Loucy (cell line): Measurements from ENCODE around the gene PIK3C3.

Experiments used
- H2AFZ ChIP-seq: fragments of 200-600 bp; sonication (generic); 2 replicates; pipeline ENCODE4 v1.6.0; 2016; ENCODE audit warnings: antibody characterized with exemption, mild to moderate bottlenecking, low read length, moderate library complexity
- H3F3A ChIP-seq: fragments of 200-600 bp; 2 replicates; pipeline ENCODE4 v1.6.0; 2016; ENCODE audit warnings: antibody characterized with exemption, low read depth, mild to moderate bottlenecking
- H3K27me3 ChIP-seq: fragments of 200-600 bp; sonication (generic); 2 replicates; pipeline ENCODE4 v1.6.1; 2014; ENCODE audit warnings: low read length, mild to moderate bottlenecking; ENCODE audit not compliant: insufficient read depth, poor library complexity, severe bottlenecking
- H3K36me3 ChIP-seq: fragments of 200-600 bp; sonication (generic); 2 replicates; pipeline ENCODE4 v1.6.1; 2016; ENCODE audit warnings: low read length; ENCODE audit not compliant: insufficient read depth
- H3K4me1 ChIP-seq: fragments of 200-600 bp; sonication (generic); 2 replicates; pipeline ENCODE4 v1.5.1; 2014; ENCODE audit warnings: low read length, mild to moderate bottlenecking; ENCODE audit not compliant: insufficient read depth, poor library complexity, severe bottlenecking
- H3K4me2 ChIP-seq: fragments of 200-600 bp; sonication (generic); 2 replicates; pipeline ENCODE4 v1.6.0; 2014; ENCODE audit warnings: antibody characterized with exemption, low read length, low read depth, mild to moderate bottlenecking; ENCODE audit not compliant: poor library complexity, severe bottlenecking
- H3K4me3 ChIP-seq: fragments of 200-600 bp; sonication (generic); 2 replicates; pipeline ENCODE4 v1.5.1; 2014; ENCODE audit warnings: low read length, mild to moderate bottlenecking, mixed read lengths; ENCODE audit not compliant: poor library complexity, severe bottlenecking
- H3K79me2 ChIP-seq: fragments of 200-600 bp; sonication (generic); 2 replicates; pipeline ENCODE4 v1.6.1; 2014; ENCODE audit warnings: low read length; ENCODE audit not compliant: insufficient read depth
- H3K9ac ChIP-seq: fragments of 200-600 bp; sonication (generic); 2 replicates; pipeline ENCODE4 v1.6.0; 2014; ENCODE audit warnings: mild to moderate bottlenecking, low read depth, low read length, moderate library complexity; ENCODE audit not compliant: poor library complexity, severe bottlenecking
- H3K9me2 ChIP-seq: fragments of 200-600 bp; sonication (generic); replicated peaks from 2 replicates; pipeline ENCODE4 v1.6.1; 2016; ENCODE audit warnings: low read depth, low read length, mixed read lengths
- H3K9me3 ChIP-seq: fragments of 200-600 bp; sonication (generic); 2 replicates; pipeline ENCODE4 v1.6.1; 2014; ENCODE audit warnings: mild to moderate bottlenecking, antibody characterized with exemption, low read length, low read depth; ENCODE audit not compliant: insufficient read depth
- H4K20me1 ChIP-seq: fragments of 200-600 bp; sonication (generic); 2 replicates; pipeline ENCODE4 v1.6.0; 2014; ENCODE audit warnings: antibody characterized with exemption, low read length, mild to moderate bottlenecking; ENCODE audit not compliant: insufficient read depth, poor library complexity, severe bottlenecking
- EZH2phosphoT487 ChIP-seq: fragments of 200-600 bp; IDR thresholded peaks from 2 replicates; pipeline ENCODE4 v1.6.1; 2018; ENCODE audit warnings: antibody characterized with exemption, mild to moderate bottlenecking, moderate library complexity, borderline replicate concordance
- TF ChIP-seq, protein P1 (sequence below): fragments of 200-600 bp; sonication (generic); conservative IDR thresholded peaks from 2 replicates; pipeline ENCODE4 v1.5.1; 2014; ENCODE audit warnings: mild to moderate bottlenecking, antibody characterized with exemption, low read length

The PIK3C3 gene

DNA sequence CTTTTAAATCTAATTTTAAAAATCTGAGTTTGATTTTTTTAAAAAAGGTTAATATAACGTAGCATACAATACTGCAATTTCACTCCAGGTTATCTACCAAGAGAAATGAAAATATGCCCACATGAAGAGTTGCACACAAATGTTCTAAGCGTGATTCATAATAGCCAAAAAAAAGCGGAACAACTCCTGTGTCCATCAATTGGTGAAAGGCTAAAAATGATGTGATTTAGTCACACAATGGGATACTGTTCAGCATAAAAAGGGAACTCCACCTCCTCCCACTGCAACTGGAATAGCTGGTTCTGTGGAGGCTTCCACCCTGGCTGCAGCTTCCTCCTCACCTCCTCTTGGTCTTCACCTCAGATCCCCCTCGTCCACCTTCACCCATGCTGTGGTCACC, 132.8 kb downstream of the PIK3C3 start:
- no peaks in the 10 kb centered on the region for H4K20me1 ChIP-seq
- H3K9ac ChIP-seq: no peak overlapping the region
- no peaks in the 10 kb centered on the region for H3K27me3 ChIP-seq
- no peaks in the 10 kb centered on the region for H3K9me3 ChIP-seq
- peaks cover 7% of the 10 kb centered on the region; the same call in 1 of the 2 replicates for H3K36me3 ChIP-seq
- H3K4me2 ChIP-seq: no peak overlapping the region
- H3K79me2 ChIP-seq: no peaks in the 10 kb centered on the region
- H3K4me3 ChIP-seq: no peak overlapping the region
- TF ChIP-seq, protein P1, sequence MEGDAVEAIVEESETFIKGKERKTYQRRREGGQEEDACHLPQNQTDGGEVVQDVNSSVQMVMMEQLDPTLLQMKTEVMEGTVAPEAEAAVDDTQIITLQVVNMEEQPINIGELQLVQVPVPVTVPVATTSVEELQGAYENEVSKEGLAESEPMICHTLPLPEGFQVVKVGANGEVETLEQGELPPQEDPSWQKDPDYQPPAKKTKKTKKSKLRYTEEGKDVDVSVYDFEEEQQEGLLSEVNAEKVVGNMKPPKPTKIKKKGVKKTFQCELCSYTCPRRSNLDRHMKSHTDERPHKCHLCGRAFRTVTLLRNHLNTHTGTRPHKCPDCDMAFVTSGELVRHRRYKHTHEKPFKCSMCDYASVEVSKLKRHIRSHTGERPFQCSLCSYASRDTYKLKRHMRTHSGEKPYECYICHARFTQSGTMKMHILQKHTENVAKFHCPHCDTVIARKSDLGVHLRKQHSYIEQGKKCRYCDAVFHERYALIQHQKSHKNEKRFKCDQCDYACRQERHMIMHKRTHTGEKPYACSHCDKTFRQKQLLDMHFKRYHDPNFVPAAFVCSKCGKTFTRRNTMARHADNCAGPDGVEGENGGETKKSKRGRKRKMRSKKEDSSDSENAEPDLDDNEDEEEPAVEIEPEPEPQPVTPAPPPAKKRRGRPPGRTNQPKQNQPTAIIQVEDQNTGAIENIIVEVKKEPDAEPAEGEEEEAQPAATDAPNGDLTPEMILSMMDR: no peak
- no peak for TF ChIP-seq EZH2phosphoT487
- H3F3A ChIP-seq: no peaks in the 10 kb centered on the region
- H2AFZ ChIP-seq: no peak overlapping the region
- H3K4me1 ChIP-seq: no peaks in the 10 kb centered on the region
- H3K9me2 ChIP-seq: no peaks in the 10 kb centered on the region

DNA sequence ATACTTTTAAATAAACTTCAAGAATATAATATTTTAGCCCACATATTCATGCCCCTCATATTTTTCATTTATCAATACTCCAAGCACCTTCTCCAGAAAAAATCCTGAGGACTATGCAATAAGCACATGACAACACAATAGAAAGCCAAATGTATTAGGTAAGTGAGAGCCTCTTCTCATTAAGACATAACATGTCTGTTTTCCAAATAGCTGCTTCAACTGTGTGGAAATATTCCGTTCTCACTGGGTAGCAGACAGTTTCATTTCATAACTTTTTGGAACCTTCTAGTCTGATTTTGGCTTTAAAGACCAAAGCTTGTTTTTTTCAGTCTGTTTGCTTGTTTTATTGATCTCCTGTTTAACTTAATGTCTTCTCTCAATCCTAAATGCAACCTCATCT, 137.8 kb downstream of the PIK3C3 start:
- no peaks in the 10 kb centered on the region for H3K9me2 ChIP-seq
- H3K9ac ChIP-seq: no peak overlapping the region
- H2AFZ ChIP-seq: no peak overlapping the region
- TF ChIP-seq, protein P1: no peak
- no peak for TF ChIP-seq EZH2phosphoT487
- H3K9me3 ChIP-seq: no peaks in the 10 kb centered on the region
- H3K27me3 ChIP-seq: no peaks in the 10 kb centered on the region
- no peaks in the 10 kb centered on the region for H4K20me1 ChIP-seq
- H3K4me2 ChIP-seq: no peak overlapping the region
- H3K4me1 ChIP-seq: peaks cover 3% of the 10 kb centered on the region
- no peaks in the 10 kb centered on the region for H3K79me2 ChIP-seq
- H3K4me3 ChIP-seq: no peak overlapping the region
- H3F3A ChIP-seq: no peaks in the 10 kb centered on the region
- H3K36me3 ChIP-seq: no peaks in the 10 kb centered on the region

DNA sequence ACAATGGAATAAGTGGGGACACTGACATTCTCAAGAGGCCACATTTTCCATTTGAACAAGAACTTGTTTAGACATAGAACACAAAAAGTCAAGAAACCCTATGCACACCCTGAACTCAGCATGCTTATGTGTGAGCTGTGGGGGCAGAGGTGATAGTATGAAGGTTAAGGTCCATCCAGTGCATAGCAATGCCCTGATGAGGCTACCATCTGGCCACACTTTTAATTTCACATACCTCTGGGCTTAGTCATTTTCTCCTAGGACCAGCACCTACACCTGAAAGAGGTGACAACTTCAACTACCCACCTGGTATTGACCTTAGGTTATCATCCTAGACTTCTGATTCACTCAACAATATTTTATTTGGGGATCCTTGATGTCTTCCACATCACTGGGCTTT, 139.8 kb downstream of the PIK3C3 start:
- Histone ChIP-seq H4K20me1 (no peaks in the 10 kb centered on the region), H3K27me3 (no peaks in the 10 kb centered on the region), H3K4me1 (peaks cover 3% of the 10 kb centered on the region), H3K9ac (no peak overlapping the region), H3K4me3 (no peak overlapping the region), H3K36me3 (no peaks in the 10 kb centered on the region), H3K9me3 (no peaks in the 10 kb centered on the region), H3F3A (no peaks in the 10 kb centered on the region), H3K9me2 (no peaks in the 10 kb centered on the region), H2AFZ (no peak overlapping the region), H3K4me2 (no peak overlapping the region), H3K79me2 (no peaks in the 10 kb centered on the region)
- TF ChIP-seq, protein P1: no peak
- TF ChIP-seq EZH2phosphoT487: no peak
